Peyer's patch (tissue), 4 donors: Measurements from ENCODE around the gene PTPRC. TPM values are rescaled to one million over a fixed set of nuclear protein-coding genes. Genes with fewer than 3 reads are reported as not detected.
A peak's percentile ranks its signal among the peaks of the same experiment; 100 is the strongest.

ENCODE experiments used
- DNase-seq, 3 donors: peaks; one replicate each; pipeline ENCODE4 v3.0.0-alpha.2; 2017 to 2019
- H3K27ac ChIP-seq, 4 donors: fragments of 200-600 bp; sonication (generic); one replicate each; pipeline ENCODE4 v1.5.1; 2016 to 2019
- H3K27me3 ChIP-seq, 2 donors: fragments of 200-600 bp; sonication (generic); one replicate each; pipeline ENCODE4 v1.5.1; 2019
- H3K36me3 ChIP-seq, 3 donors: fragments of 200-600 bp; sonication (generic); one replicate each; pipeline ENCODE4 v1.5.1; 2016 to 2019
- H3K4me1 ChIP-seq, 4 donors: fragments of 200-600 bp; sonication (generic); one replicate each; pipeline ENCODE4 v1.5.1; 2016 to 2019
- H3K4me3 ChIP-seq, 4 donors: fragments of 200-600 bp; sonication (generic); 1 replicate in 3 of 4; 2 replicates in 1 of 4; pipeline ENCODE4 v1.5.1; 2016 to 2019; ENCODE audit warnings: mild to moderate bottlenecking in 1 of 4
- H3K9me3 ChIP-seq, 4 donors: fragments of 200-600 bp; sonication (generic); one replicate each; pipeline ENCODE4 v1.5.1; 2016 to 2019; ENCODE audit warnings: mild to moderate bottlenecking in 1 of 4
- POLR2A ChIP-seq, 2 donors: fragments of 450-650 bp; IDR thresholded peaks; one replicate each; pipeline ENCODE4 v1.5.1; 2017; ENCODE audit warnings: antibody characterized with exemption in 2 of 2, mild to moderate bottlenecking in 2 of 2, moderate library complexity in 2 of 2
- total RNA-seq, 4 donors: library from RNA; depleted of rRNA; stranded (reverse); fragments of >200 nt; gene quantifications; one replicate each; pipeline ENCODE4 v1.1.0, GENCODE V29; 2016
- TF ChIP-seq, protein P1 (sequence below), 6 experiments: fragments of 450-650 bp in 4 of 6; fragments of 200-600 bp in 2 of 6; sonication (generic) in 1 of 6; IDR thresholded peaks; one replicate each; pipeline ENCODE4 v1.5.1; 2017 to 2019; ENCODE audit warnings: antibody characterized with exemption in 6 of 6, mild to moderate bottlenecking in 3 of 6, moderate library complexity in 1 of 6

Gene PTPRC
- total RNA-seq, 4 donors from 2014 or later, result 13.3 to 127 (median 22.1) TPM

DNA sequence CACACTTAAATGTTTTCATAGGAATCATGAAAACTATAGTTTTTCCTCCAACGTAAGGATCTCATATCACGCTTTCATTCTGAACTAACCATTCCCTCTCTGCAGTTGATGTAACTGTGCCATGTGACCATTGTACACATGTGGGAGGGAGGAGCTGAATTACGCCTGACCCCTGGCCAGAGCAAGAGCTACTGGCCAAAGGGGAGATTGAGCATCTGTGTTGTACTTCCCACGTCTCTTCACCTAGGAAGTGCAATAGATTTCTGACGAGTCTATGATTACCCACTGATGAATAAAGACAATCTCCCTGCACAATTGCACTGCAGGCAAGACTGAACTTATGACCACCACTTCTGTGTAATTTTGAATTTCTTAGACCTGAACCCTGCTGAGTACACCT is 24.0 kb downstream of the PTPRC start:
- Histone ChIP-seq H3K27me3 (no peaks in the 10 kb centered on the region), H3K4me1 (peaks cover 0 to 6% (median 0%) of the 10 kb centered on the region in 4 donors), H3K36me3 (no peaks in the 10 kb centered on the region), H3K4me3 (no peak overlapping the region), H3K9me3 (no peaks in the 10 kb centered on the region), H3K27ac (peak overlapping the region in 3 of 4 donors; percentile 31 to 60 (median 53))
- TF ChIP-seq POLR2A (IDR thresholded peaks at IDR 0.05), result no peak
- TF ChIP-seq, protein P1, sequence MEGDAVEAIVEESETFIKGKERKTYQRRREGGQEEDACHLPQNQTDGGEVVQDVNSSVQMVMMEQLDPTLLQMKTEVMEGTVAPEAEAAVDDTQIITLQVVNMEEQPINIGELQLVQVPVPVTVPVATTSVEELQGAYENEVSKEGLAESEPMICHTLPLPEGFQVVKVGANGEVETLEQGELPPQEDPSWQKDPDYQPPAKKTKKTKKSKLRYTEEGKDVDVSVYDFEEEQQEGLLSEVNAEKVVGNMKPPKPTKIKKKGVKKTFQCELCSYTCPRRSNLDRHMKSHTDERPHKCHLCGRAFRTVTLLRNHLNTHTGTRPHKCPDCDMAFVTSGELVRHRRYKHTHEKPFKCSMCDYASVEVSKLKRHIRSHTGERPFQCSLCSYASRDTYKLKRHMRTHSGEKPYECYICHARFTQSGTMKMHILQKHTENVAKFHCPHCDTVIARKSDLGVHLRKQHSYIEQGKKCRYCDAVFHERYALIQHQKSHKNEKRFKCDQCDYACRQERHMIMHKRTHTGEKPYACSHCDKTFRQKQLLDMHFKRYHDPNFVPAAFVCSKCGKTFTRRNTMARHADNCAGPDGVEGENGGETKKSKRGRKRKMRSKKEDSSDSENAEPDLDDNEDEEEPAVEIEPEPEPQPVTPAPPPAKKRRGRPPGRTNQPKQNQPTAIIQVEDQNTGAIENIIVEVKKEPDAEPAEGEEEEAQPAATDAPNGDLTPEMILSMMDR (IDR thresholded peaks at IDR 0.05), result no peak
- DNase-seq, result no peak

DNA sequence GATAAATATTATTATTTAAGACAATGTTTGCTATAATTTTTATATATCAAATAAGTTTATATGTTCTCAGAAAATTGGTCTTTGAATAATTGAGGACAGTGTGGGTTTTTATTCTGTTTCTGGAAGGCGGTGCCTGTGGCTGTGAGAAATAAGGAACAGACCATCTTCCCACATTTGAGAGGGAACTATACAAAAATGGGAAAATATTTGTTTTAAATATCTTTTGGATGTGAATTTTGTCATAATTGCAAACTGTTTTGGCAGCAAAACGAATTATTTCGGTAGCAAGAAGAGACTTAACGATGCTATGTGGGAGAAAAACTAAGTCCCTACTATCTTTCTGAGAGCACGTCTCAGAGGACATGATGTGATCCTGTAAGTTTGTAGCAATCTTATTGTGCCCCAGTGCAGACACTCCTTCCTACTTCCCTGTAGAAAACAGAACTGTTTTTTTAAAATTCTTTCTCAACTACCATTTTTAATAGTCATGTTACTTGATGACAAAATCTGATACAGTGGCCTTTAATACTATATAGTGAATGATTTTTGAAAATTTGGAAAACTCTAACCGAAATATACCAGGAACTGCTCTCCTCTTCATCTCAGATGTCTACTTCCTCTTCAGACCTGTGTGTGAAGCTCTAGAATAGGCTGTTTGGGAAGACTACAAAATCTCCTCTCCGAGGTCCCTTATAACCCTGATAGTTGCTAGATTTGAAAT is 25.4 kb downstream of the PTPRC start:
- no peaks in the 10 kb centered on the region for H3K27me3 ChIP-seq
- H3K36me3 ChIP-seq, result no peaks in the 10 kb centered on the region
- no peak overlapping the region for H3K4me3 ChIP-seq
- DNase-seq, result no peak
- TF ChIP-seq, protein P1 (IDR thresholded peaks at IDR 0.05), result no peak
- TF ChIP-seq POLR2A (IDR thresholded peaks at IDR 0.05), result no peak
- H3K9me3 ChIP-seq, result no peaks in the 10 kb centered on the region
- peaks cover 0 to 6% (median 0%) of the 10 kb centered on the region in 4 donors for H3K4me1 ChIP-seq
- H3K27ac ChIP-seq, result peak overlapping the region; percentile 54 to 60 (median 56)

DNA sequence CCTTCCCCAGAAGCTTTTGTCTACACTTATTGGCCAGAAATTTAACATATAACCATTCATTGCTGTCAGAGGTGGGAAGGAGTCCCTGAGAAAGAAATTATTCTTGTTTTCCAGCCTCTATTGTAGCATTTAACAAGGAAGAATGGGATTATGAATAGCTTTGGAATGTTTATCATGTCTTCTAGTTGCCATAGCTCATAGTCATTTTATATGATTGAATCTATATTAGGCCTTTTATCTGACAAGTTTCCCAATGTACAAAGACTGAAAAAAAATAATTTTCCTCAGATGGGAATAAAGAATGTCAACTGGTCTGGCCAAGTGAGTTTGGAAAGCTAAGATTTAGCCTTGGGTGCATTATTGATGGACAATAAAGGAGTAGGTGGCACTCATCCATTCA is 28.3 kb downstream of the PTPRC start:
- Histone ChIP-seq H3K9me3 (no peaks in the 10 kb centered on the region), H3K4me1 (peaks cover 0 to 11% (median under 1%) of the 10 kb centered on the region in 4 donors), H3K4me3 (no peak overlapping the region), H3K27me3 (no peaks in the 10 kb centered on the region), H3K27ac (no peak overlapping the region), H3K36me3 (no peaks in the 10 kb centered on the region)
- TF ChIP-seq POLR2A (IDR thresholded peaks at IDR 0.05), result no peak
- TF ChIP-seq, protein P1 (IDR thresholded peaks at IDR 0.05), result no peak
- DNase-seq, result no peak

DNA sequence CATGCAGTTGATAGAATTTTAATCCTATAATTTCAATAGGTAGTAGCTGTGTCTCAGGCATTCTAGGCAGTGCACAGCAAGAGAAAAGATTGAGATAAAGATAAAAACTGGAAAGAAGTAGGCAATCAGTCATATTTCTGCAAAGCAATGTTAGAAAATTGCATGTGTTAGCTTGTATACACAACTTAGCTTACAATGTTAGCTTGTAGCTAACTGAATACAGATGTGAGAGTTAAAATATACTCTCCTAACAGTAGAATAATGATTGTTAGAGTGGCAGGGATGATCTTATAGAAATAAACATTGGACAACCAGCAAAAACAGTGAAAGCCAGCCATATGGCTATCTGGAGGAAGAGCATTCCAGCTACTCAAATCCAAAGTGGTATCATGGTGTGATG is 29.0 kb downstream of the PTPRC start:
- peak overlapping the region in 2 of 4 donors; percentile 51 to 58 for H3K27ac ChIP-seq
- no peak for DNase-seq
- no peaks in the 10 kb centered on the region for H3K36me3 ChIP-seq
- no peak for TF ChIP-seq POLR2A (IDR thresholded peaks at IDR 0.05)
- TF ChIP-seq, protein P1 (IDR thresholded peaks at IDR 0.05), result no peak
- no peaks in the 10 kb centered on the region for H3K27me3 ChIP-seq
- no peak overlapping the region for H3K4me3 ChIP-seq
- H3K9me3 ChIP-seq, result no peaks in the 10 kb centered on the region
- H3K4me1 ChIP-seq, result peaks cover 0 to 11% (median 1%) of the 10 kb centered on the region in 4 donors

DNA sequence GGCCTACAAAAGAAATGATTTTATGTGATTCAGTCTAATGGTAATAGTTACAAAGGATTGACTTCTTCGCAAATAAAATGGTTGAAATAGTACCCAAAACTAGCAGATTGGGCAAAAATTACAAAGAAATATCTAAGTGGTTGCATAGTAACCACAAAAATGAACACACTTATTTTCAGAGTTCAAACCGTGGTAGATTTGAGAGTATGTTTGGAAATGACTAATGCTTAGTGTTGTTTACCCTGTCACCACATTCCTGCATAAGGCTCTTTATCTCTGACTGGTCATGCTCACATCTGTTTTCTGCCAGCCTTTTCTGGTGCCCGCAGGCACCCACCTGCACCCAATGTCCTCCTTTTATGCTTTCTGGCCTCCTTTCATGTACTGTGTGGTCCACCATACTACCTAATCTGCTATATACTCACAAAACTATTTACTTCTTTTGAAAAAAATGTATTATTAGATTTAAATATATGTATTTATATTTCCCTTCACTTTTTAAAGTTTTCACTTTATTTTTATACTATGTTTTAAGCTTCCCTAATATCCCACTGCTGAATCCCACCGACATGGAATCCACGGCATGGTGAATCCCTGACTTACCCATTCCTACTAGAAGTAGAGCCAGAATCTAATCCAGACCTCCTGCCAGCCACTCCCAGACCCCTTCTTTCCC is 30.3 kb downstream of the PTPRC start:
- Histone ChIP-seq H3K36me3 (no peaks in the 10 kb centered on the region), H3K27me3 (no peaks in the 10 kb centered on the region), H3K4me3 (no peak overlapping the region), H3K9me3 (no peaks in the 10 kb centered on the region), H3K4me1 (peaks cover 0 to 11% (median 1%) of the 10 kb centered on the region in 4 donors), H3K27ac (peak overlapping the region in 3 of 4 donors; percentile 25 to 58 (median 51))
- no peak for DNase-seq
- TF ChIP-seq, protein P1 (IDR thresholded peaks at IDR 0.05), result no peak
- TF ChIP-seq POLR2A (IDR thresholded peaks at IDR 0.05), result no peak
